Stimulated activated CD8-positive, alpha-beta memory T cell treated with anti-CD3 and anti-CD28 coated beads, Interleukin-15, amount 100 ng/mL, for 1 hour (primary cell): ENCODE results near the gene LCT.
"Not testable (repeated sequence)": the region's sequence is repeated elsewhere in the genome, so short reads cannot be mapped to it uniquely, and the experiment has no call there.

Experiments
- DNase-seq: peaks from one replicate; pipeline ENCODE4 v3.0.0-alpha.2; 2020; ENCODE audit warnings: low read depth

The LCT gene

GRCh38 chr2:135836596-135837270 lies at the start of gene LCT:
Gene LCT, minus strand, starts transcription at chr2:135837184. Its CDS starts 15 bp downstream, at chr2:135837169.
- no peak for DNase-seq

- DNase-seq, result no peak
Observed at GRCh38 chr2:135885709-135886108, 48.7 kb upstream of the LCT start.

GRCh38 chr2:135882415-135882814 lies 45.4 kb upstream of the LCT start:
- no peak for DNase-seq

- DNase-seq, result not testable (repeated sequence)
Observed at GRCh38 chr2:135876770-135877169, 39.8 kb upstream of the LCT start.

- peak; percentile 93 for DNase-seq
Observed at GRCh38 chr2:135876066-135876711, 39.2 kb upstream of the LCT start, which contains the start of gene MCM6. Gene MCM6, minus strand, starts transcription at chr2:135876443. Its CDS starts 78 bp downstream, at chr2:135876365.

GRCh38 chr2:135875491-135876065 lies 38.6 kb upstream of the LCT start:
- peak; percentile 30 for DNase-seq

- DNase-seq, result no peak
Observed at GRCh38 chr2:135874777-135875365, 37.9 kb upstream of the LCT start.

- no peak for DNase-seq
Observed at GRCh38 chr2:135870571-135870970, 33.6 kb upstream of the LCT start.

GRCh38 chr2:135863233-135863632 lies 26.2 kb upstream of the LCT start:
- DNase-seq, result no peak

- DNase-seq, result no peak
Observed at GRCh38 chr2:135862718-135863117, 25.7 kb upstream of the LCT start.

- no peak for DNase-seq
Observed at GRCh38 chr2:135853401-135853800, 16.4 kb upstream of the LCT start.

- DNase-seq, result no peak
Observed at GRCh38 chr2:135851858-135852257, 14.9 kb upstream of the LCT start.

- DNase-seq, result no peak
Observed at GRCh38 chr2:135850892-135851668, 14.1 kb upstream of the LCT start.

GRCh38 chr2:135849087-135849486 lies 12.1 kb upstream of the LCT start:
- DNase-seq, result no peak

- DNase-seq, result no peak
Observed at GRCh38 chr2:135845997-135846396, 9.0 kb upstream of the LCT start.

GRCh38 chr2:135845257-135845656 lies 8.3 kb upstream of the LCT start:
- no peak for DNase-seq

GRCh38 chr2:135844301-135844895 lies 7.4 kb upstream of the LCT start:
- no peak for DNase-seq

GRCh38 chr2:135843671-135844070 lies 6.7 kb upstream of the LCT start:
- no peak for DNase-seq

- no peak for DNase-seq
Observed at GRCh38 chr2:135840601-135841000, 3.6 kb upstream of the LCT start.

- no peak for DNase-seq
Observed at GRCh38 chr2:135839713-135840112, 2.7 kb upstream of the LCT start.

GRCh38 chr2:135838502-135838901 lies 1.5 kb upstream of the LCT start:
- no peak for DNase-seq

GRCh38 chr2:135832891-135833290 lies 4.1 kb downstream of the LCT start:
- no peak for DNase-seq
